ENCODE data around the gene LRMDA.

The LRMDA gene

DNA sequence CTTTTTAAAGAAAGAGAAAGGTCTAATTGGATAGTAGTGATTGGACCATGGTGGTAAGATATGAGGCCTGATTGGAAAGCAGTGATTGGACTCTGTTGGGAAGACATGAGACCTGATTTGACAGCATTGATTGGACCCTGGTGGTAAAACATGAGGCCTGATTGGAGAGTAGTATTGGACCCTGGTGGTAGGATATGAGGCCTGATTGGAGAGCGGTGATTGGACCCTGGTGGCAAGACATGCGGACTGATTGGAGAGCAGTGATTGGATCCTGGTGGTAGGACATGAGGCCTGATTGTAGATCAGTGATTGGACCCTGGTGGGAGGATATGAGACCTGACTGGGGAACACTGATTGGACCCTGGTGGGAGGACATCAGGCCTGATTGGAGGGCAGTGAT lies 444.3 kb downstream of the LRMDA start:
- DNase-seq (ENCODE audit: low read depth), result no peak

DNA sequence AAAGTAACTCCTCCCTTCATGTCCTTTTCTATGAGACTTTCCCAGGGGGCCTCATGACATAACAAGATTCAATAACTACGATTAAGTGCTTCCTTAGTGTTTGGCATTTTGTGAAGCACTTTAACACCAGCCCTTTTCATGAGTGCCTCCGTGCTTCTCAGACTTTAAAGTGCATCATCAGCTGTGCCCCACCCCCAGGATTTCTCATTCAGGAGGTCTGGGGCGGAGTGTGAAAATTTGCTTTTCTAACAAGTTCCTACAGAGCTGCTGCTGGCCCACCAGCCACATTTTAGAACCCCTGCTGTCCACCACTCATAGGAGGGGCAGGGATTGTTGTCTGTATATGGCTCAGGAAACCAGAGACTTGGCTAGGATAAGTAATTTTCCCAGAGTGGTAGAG lies 445.3 kb downstream of the LRMDA start:
- no peak for DNase-seq (ENCODE audit: low read depth)

DNA sequence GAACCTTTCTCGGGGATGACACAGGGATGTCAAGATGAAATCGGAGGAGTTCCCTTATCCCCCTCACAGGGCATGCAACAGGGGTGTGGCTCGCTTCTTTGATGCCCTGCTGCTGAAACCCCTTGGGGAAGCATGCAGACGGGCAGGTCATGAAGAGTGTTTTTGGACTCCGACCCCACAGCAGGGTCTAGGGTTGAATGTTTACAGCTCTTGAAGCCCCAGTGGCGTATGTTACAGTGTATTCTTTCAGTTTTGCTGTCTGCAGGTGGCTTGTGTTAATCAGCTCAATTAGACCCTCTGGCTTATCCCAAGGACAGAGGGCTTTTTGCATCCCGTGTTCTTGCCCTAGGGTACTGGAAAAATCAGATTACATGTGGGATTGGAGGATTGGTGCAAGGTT lies 446.5 kb downstream of the LRMDA start:
- DNase-seq (ENCODE audit: low read depth), result no peak

DNA sequence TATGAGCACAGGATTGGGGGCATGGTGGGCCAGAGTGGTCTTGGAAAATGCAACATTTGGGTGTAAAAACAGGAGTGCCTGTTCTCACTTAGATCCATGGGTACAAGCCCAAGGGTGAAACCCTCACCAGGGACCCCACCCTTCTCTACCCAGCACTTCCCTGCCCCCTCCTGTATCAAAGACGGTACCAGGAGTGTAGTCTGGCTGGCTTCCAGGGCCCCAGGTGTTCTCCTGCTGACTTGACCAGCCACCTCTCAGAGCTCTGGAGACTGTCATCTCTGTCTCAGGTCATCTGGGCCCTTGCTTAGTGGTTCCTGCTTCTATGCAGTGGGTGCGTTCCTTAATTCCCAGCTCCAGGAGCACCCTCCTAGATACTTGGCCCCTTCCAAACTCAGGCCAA lies 447.2 kb downstream of the LRMDA start:
- no peak for DNase-seq (ENCODE audit: low read depth)

DNA sequence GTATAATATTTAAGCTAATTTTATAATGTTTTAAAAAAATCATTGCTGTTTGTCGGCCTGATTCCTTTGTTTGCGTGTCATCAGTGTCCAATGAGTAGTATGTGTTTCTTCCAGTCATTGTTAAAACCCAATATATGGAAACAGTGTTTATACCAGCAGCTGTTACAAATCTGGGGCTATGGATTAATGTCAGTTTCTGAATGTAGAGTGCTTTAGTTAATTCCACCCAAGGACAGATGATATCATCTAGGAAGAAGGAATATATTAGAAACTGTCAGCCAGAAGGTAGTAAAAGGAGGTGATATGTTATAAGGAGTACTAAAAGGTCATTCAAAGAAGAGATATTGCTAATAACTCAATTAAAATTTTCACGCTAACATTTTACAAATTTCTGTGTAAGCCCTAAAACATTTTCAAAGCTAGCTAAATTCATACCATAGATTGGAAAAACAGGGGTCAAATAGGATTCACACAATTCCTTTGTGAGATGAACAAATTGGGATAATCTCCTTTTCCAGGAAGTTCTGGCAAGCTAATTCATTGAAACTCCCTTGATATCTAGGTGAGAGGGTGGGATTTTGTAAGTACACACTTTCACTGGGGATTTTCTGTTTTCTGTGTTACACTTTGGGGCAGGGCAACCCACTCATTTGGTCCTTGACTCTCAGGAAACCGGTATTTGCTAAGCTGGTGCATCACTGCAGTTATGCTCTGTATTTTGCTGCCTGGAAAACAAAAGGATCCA lies 448.8 kb downstream of the LRMDA start:
- no peak for DNase-seq (ENCODE audit: low read depth)

DNA sequence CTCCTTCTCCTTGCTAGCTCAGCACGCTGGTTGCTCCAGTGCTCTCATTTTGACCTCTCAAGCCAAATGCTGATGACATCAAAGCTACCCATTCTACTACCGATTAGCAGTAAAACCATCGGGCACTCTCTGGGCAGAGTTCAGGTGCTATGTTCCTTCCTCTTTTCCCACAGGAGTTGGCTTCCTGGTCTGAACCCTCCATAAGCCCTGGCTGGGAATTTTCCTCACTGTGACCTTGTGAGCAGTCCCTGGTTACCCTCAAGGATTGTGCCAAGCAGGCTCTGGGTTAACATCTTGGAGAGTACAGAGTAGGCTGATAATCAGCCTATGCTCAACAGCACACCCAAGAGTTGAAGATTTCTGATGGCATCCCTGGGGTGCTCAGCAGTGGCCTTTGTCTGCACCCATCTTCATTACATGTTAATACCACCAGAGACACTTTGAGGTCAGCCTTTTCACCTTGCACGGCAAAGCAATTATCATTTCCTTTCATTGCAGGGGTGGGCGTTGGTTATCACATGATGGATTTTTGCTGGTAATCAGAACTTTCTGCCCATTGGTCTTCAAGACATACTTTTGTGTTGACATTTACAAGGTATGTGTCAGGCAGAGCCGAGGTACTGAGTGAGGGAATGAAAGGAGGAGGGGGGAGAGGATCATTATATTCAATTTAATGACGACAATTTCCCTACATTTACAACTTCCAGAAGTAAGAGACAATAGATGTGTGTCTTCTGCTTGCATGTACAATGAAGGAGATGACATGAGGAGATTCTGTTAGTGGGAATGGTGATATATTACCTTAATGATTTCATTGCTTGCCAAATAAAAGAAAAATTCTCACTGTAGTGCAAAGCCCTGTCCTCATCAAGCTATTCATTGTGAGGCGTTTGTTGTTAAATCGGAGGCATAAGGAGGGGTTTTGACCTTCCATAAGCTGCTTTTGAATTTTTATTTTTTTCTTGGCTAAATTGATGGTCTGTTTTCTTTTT lies 452.0 kb downstream of the LRMDA start:
- no peak for DNase-seq (ENCODE audit: low read depth)

DNA sequence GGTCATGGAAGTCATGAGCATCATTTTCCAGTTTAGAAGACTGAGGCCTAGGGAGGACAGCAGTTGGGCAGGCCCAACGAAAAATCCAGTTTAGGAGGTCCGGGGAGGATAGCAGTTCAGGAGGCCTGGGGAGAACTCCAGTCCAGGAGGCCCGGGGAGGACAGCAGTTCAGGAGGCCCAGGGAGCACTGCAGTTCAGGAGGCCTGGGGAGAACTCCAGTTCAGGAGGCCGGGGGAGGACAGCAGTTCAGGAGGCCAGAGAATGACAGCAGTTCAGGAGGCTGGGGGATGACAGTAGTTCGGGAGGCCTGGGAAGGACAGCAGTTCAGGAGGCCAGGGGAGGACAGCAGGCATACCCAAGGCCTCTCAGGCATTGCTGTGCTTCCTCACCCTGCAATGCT lies 453.4 kb downstream of the LRMDA start:
- DNase-seq (ENCODE audit: low read depth), result no peak

DNA sequence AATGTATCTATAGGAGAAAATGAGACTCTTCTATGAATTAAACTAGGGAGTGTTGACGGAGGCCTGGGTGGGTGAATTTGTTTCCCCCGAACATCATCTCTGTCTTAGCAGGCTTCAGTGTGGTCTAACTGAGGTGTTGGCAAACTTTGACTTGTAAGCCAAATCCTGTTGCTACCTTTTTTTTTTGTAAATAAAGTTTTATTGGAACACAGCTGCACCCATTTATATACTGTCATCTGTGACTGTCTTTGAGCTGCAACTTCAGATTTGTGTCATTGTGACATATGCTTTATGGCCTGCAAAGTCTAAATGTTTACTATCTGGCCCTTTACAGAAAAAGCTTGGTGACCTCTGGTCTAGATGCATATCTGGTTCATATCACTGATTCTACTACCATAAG lies 455.9 kb downstream of the LRMDA start:
- DNase-seq (ENCODE audit: low read depth), result no peak

DNA sequence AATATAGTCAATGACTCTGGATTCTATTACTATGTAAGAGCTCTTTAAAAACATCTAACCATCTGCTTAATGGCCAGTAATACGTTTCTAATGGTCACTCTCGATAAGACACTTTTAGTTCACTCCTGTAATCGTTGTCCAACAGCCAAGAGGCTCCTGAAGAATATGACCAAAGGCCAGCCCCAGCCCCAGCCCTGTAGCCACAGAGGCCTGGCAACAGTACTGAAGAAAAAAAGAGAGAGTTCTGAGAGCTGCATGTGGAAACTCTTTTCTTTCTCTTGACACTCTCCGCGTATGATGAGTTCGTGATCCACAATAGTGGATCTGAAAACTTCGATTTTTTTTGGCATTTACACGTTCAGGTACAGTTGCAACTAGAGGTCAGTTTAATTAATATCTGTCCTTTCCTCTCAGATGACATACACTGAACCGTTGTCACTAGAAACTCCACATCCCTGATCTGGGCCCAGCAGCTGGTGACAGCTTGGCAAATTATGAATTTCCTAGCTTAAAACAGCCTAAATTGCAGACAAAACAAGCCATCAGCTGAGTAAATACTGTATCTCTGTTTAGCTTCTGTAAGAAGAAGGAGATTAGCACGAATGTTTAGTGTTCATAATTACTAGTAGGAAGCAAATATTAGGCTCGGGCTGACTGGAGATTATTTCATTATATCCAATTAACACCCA lies 456.7 kb downstream of the LRMDA start:
- no peak for DNase-seq (ENCODE audit: low read depth)

DNA sequence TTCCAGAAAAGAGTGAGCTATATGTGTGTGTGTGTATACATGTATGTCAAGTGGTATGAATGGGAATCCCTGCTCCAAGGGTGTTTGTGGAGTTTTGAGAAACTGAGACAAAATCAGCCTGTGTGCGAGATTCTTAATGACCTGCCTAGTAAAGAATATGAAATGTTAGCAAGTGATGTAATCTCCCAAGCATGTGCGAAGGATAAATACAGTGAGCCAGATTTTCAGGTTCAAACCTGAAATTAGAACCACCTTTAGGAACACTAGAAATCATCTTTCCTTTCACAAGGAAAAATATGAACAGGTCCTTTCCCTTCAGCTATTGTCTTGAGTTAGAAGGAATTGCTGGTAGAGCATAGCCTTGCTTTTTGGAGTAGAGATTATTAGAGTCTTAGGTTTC lies 457.6 kb downstream of the LRMDA start:
- DNase-seq (ENCODE audit: low read depth), result no peak

DNA sequence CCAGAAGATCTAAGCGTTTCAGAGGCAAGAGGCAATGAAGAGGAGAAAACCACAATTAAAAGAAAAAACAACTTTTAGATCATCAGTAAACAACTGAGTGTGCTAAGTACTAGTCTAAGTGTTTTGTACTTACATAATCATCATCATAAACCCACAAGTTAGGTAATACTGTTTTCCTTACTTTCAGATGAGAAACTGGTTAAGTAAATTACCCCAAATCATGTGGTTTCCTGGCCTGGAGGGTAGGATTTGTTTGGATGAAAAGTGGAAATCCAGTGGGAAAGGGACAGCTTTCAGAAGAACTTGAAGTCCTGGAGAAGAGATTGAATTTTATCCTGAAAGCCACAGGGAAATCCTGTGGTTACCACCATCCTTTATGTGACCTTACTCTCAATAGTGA lies 463.3 kb downstream of the LRMDA start:
- DNase-seq (ENCODE audit: low read depth), result no peak

DNA sequence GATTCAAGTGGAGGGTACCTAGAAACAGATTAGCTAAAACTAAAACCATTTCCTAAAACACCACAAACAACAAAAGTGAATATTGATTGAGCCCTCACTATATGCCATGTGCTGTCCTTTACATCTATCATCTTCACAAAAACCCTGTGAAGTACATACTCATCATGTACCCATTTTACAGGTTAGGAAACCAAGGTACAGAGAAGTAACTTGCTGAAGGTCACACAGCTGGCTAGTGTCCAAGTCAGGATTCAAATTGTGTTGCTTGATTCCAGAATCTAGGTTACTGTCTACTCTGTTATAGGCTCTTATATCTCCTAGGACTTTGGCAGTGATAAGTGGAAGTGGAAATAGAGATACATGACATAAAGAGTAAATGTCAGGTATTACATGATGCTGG lies 463.8 kb downstream of the LRMDA start:
- no peak for DNase-seq (ENCODE audit: low read depth)

DNA sequence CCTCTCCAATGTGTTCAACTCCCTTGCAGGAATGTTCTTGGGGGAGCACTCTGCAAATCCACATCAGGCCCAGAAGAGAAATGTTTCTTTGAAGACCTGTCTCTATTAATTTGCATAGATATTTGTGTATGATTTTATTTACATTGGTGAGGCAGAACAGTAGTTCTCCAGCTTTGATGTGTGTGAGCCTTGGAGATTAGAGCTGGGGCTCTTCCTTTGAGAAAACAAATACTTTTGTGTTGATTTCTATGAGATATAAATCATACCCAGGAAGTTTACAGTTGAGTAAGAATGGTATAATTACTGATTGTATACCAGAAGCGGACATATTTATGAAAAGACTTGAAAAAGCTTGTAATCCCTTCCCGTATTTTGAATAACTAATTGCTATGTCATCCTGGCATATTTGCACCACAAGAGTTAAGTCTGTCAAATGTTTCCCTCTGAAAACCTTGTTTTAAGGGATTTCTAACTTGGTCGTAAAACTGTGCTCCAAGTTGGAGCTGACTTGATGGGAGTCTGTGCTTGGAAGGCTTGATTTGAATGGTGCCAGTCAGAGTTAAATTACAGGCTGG lies 468.5 kb downstream of the LRMDA start:
- DNase-seq (ENCODE audit: low read depth), result no peak

DNA sequence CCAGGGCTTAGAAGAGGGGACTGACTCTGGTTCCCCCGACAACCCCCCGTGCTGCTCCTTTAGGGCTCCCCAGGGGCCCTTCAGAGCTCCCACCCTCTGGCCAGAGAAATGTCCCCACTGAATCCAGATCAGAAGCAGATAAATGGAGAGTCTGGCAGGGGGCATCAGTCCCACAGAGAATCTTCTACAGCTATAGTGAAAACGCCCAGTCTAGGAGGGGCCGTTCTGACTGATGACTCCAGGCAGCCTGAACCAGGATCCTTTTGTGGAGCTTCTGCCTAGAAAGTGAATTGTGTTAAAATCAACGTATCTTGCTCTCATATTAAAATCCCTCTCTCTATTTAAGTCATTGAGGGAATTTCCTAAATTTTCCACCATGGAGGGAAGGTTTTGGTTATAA lies 471.4 kb downstream of the LRMDA start:
- no peak for DNase-seq (ENCODE audit: low read depth)

DNA sequence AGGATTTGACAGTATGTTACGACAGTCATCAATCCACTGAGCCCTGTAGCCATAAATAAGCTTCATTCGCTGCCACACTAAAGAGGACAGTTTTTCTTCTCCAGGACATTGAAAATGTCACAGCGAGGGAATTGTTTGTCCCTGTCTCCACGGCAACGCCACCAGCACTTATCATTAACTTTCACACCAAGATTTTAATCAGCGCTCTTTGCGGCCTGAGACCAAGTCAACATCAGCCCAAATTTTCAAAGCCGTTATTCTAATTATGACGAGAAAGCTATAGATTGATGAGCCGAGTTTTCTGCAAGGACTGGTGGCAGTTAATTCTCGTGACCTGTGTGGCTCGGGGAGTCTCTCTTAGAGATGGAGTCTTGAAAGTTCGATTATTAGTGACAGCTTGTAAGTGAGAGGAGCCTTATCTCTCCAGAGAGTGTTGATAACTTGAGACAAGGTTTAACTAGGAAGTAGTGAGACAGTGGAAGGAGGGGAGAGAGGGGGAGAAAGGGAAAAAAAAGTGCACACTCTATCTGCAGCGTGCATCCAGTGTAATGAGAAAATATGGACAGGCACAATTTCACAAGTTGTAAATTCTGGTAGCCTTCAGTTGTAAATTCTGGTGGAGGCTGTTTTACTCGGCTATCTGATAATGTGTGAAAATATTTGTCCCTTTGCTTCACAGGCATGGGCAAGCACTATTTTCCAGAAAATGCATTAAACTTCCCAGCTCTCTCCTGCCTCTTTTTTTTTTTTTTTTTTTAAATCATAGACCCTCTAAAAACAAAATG lies 473.3 kb downstream of the LRMDA start:
- no peak for DNase-seq (ENCODE audit: low read depth)

DNA sequence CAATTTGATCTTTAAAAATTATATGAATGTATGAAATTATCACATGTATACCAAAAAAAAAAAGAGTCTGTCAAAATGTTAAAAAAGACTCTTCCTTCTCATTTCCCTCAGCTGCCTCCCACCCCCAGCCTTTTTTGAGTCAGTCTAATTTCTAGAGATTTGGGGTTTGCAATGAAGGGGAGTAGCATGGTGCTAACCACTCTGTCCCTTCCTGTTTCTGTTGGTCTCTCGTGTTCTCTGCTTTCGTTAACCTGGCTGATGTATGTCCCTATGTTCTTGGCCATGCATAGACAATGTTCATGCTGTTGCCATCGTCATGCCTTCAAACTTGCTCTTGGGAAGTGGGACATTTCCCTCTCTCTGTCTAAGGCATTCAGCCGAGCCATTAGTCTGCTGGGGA lies 474.1 kb downstream of the LRMDA start:
- no peak for DNase-seq (ENCODE audit: low read depth)

DNA sequence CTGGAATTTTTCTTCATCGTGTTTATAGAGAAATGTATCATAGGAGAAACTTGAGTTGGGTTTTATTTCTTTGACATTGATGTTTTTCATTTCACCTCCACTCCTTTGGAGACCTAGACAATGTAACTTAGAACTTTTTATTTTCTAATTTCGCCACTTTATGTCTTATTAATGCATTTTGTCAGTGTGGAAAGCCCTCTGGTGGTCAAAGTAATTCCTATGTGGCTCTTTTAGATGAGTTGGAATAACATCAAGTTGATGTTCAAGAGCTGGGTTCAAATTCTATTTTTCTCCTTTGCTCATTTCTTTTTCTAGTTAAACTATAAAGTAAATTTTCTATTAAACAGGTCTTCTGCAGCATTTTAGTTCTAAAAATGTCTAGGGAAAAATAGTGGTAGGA lies 478.6 kb downstream of the LRMDA start:
- DNase-seq (ENCODE audit: low read depth), result no peak

DNA sequence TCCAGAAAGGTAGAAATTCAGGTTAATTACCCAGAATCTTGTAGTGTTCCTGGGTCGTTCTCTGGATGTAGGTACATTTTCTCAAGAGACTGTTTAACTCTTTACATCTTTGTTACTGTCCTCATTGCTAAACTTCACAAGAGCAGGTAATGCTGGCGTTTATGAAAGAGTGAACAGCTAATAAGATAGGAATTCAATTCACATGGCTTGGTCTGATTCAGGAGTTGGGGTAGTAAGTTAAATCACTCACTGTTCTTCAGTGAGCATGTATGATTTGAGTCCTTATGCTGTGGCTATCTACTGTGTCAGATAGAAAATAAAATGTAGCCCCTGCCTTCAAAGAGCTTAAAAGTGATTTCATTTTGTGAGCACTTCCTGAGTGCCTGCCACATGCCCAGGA lies 480.0 kb downstream of the LRMDA start:
- DNase-seq (ENCODE audit: low read depth), result no peak

DNA sequence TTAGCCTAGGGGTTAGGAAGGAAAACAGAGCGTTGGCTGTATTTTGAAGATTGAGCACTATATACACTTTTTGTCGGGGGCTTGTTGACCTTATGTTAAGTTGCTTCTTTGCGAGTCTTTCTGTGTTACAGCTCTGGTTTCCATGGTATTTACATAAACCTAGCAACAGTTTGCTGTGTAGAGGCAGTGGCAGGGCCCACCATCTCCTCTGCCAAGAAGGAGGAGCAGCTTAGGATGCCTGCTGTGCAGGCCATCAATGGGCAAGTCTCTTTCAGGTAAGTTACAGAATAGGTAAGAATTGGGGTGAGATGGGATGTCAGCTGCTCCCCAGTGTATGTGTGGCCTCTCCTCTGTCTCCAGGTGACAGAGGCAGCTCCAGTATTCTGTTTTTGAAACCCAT lies 485.5 kb downstream of the LRMDA start:
- no peak for DNase-seq (ENCODE audit: low read depth)

DNA sequence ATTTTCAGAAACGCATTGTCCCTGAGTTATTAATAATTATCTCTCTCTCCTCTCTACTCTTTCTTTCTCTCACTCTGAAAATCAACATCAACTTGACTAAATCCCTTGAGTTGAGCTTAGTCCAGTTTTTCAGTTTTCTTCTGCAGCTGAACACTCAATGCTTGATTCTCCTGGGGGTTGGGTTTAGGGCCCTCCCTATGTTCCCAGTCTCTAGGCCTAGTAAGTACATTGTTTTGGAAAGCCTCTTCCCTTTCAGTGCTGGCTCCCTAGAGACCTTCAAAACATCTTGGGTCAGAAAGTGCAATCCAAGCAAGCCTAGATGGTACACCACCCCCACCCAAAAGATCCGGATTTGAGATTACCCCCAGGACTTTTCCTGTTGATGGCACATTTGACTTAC lies 488.5 kb downstream of the LRMDA start:
- no peak for DNase-seq (ENCODE audit: low read depth)

DNA sequence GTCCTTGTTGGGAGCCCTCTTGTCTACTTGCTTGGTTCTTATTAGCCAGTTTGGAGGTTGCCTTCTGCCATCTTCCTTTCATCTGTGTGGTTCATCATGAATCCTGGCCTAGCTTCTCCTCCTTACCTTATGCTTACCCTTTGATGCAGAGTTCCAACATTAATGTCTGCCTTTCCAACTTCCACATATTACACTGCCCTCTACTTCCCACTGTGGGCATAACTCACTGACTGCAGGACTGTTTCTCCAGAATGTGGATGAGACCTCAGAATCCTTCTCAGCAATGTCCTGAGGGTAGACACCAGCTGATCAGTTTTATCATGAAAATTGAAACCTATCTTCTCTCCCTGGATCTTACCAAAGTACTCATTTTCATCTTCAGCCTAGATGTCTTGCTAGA lies 491.0 kb downstream of the LRMDA start:
- no peak for DNase-seq (ENCODE audit: low read depth)

Data from stimulated activated CD8-positive, alpha-beta memory T cell treated with anti-CD3 and anti-CD28 coated beads, Interleukin-15, amount 100 ng/mL, for 1 hour (primary cell).